ENCODE data around the gene HDAC4.

- TF ChIP-seq CTCF (conservative IDR thresholded peaks at IDR 0.05; ENCODE audit: low read length) (no peak), EZH2phosphoT487 (IDR thresholded peaks at IDR 0.05; ENCODE audit: borderline replicate concordance) (no peak)
Observed at GRCh38 chr2:239383759-239384156, 17.1 kb downstream of the HDAC4 start.

Data from Loucy (cell line).